Chondrocyte (in vitro differentiated cells): ENCODE measurements around the gene NARF. TPM values are rescaled to one million over a fixed set of nuclear protein-coding genes. Genes with fewer than 3 reads are reported as not detected.
A peak's percentile ranks its signal among the peaks of the same experiment; 100 is the strongest.

Experiments used
- DNase-seq: peaks from one replicate; pipeline ENCODE4 v3.0.0; 2021; ENCODE audit warnings: mixed read lengths, low spot score
- H3K27ac Mint-ChIP-seq: one replicate; pipeline ENCODE4 v1.8.0; 2021; ENCODE audit warnings: mild to moderate bottlenecking, moderate library complexity, mixed read lengths; ENCODE audit not compliant: unreplicated experiment
- H3K27me3 Mint-ChIP-seq: 2 replicates; pipeline ENCODE4 v1.8.0; 2021; ENCODE audit warnings: low read depth, mixed read lengths
- H3K36me3 Mint-ChIP-seq: 2 replicates; pipeline ENCODE4 v1.8.0; 2021; ENCODE audit warnings: low read depth, mixed read lengths
- H3K4me1 Mint-ChIP-seq: 2 replicates; pipeline ENCODE4 v1.8.0; 2021; ENCODE audit warnings: low read depth, mild to moderate bottlenecking, mixed read lengths
- H3K4me3 Mint-ChIP-seq: one replicate; pipeline ENCODE4 v1.8.0; 2021; ENCODE audit warnings: mild to moderate bottlenecking, moderate library complexity, mixed read lengths; ENCODE audit not compliant: unreplicated experiment
- H3K9me3 Mint-ChIP-seq: 2 replicates; pipeline ENCODE4 v1.8.0; 2021; ENCODE audit warnings: low read depth, mixed read lengths
- total RNA-seq: library from RNA; stranded (reverse); gene quantifications from 3 replicates; pipeline ENCODE4 v1.2.1, GENCODE V29; 2021
- TF ChIP-seq, protein P1 (sequence below): fragments of 200-600 bp; sonication (generic); IDR thresholded peaks from 2 replicates; pipeline ENCODE4 v1.5.0; 2021; ENCODE audit warnings: antibody characterized with exemption, mild to moderate bottlenecking, moderate library complexity

Gene NARF
- total RNA-seq, 1 donor from 2014 or later, result 68.9 TPM

DNA sequence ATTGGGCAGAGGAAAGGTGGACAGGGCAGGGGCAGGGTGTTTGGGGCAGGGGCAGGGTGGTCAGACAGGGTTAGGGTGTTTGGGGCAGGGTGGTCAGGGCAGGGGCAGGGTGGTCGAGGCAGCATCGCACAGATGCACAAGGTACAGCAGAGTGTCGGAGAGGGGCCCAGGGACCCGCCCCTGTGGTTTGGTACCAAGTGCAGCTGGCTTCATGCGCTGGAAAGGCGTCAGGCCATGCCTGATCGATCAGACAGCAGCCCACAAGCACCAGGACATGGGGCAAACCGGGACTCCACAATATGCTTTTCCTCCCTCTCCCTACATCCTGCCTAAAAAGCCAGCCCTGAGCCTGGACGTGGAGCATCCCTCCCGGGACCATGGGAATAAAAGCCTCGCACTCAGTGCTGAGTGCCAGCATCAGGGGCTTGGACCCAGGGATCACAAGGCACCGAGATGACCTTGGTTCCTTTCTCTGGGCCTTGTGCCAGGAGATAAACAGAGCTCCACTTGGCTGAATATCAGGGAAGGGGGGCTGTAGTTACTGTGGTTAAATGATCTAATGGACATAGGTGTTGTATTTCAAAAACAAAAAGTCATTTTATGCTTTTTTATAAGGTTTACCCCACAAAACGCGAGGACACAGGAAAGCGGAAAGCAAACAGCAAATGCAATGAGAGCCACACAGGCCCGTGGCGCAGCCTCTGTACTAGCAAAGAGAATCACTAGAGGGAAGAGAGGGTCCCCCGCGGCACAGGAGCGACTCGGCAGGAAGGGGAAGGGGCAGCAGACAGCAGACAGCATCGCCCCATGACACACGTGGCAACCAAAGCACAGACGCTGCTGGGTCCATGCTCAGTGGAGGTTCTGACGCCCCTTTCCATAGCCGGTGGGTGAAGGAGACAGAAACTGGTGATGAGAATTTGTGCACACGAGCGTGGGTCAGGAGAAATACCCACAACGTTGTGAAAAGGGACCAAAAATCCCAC is 45.7 kb upstream of the NARF start:
- no peak overlapping the region for H3K27ac Mint-ChIP-seq
- H3K9me3 Mint-ChIP-seq, result no peaks in the 10 kb centered on the region
- peaks cover 4% of the 10 kb centered on the region for H3K36me3 Mint-ChIP-seq
- TF ChIP-seq, protein P1, sequence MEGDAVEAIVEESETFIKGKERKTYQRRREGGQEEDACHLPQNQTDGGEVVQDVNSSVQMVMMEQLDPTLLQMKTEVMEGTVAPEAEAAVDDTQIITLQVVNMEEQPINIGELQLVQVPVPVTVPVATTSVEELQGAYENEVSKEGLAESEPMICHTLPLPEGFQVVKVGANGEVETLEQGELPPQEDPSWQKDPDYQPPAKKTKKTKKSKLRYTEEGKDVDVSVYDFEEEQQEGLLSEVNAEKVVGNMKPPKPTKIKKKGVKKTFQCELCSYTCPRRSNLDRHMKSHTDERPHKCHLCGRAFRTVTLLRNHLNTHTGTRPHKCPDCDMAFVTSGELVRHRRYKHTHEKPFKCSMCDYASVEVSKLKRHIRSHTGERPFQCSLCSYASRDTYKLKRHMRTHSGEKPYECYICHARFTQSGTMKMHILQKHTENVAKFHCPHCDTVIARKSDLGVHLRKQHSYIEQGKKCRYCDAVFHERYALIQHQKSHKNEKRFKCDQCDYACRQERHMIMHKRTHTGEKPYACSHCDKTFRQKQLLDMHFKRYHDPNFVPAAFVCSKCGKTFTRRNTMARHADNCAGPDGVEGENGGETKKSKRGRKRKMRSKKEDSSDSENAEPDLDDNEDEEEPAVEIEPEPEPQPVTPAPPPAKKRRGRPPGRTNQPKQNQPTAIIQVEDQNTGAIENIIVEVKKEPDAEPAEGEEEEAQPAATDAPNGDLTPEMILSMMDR, result no peak
- H3K4me1 Mint-ChIP-seq, result peaks cover 19% of the 10 kb centered on the region
- no peak overlapping the region for H3K4me3 Mint-ChIP-seq
- DNase-seq, result no peak
- H3K27me3 Mint-ChIP-seq, result no peaks in the 10 kb centered on the region

DNA sequence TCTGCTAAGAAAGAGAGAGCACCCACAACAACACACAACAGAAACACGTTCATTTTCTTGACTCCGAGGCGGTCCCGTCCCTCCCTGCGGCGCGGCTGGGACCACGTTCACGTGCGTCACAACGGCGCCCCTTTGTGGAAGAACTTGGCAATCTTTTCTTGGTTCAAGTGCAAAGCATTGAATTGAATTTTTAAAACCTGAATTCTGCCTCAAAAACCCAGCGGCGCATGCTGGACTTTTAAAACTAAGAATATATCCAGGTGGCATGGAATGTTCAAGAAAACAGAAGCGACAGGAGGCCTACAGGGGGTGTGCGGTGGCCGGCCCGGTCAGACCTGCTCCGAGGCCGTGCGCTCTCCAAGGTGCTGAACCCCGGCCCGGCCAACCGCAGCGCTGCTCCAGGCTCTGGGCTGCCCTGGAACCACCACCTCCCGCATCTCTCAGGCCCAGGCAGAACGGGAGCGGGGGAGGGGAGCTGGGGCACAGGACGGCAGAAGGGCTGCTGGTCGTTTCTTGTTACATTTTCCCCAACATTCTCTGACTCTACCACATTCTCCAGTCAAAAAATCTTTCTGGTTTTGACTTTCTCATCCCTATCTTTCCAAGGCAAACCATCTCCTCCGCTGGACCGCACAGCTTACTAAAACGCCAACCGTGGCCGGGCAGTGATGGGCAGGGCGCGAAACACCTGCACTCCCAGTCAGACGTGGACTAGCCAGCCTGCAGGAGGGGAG is 43.8 kb upstream of the NARF start:
- peak overlapping the region; percentile 33 for H3K4me3 Mint-ChIP-seq
- no peaks in the 10 kb centered on the region for H3K9me3 Mint-ChIP-seq
- H3K27me3 Mint-ChIP-seq, result no peaks in the 10 kb centered on the region
- TF ChIP-seq, protein P1, result peak; percentile 99
- DNase-seq, result no peak
- H3K4me1 Mint-ChIP-seq, result peaks cover 17% of the 10 kb centered on the region
- H3K27ac Mint-ChIP-seq, result no peak overlapping the region
- H3K36me3 Mint-ChIP-seq, result no peaks in the 10 kb centered on the region

DNA sequence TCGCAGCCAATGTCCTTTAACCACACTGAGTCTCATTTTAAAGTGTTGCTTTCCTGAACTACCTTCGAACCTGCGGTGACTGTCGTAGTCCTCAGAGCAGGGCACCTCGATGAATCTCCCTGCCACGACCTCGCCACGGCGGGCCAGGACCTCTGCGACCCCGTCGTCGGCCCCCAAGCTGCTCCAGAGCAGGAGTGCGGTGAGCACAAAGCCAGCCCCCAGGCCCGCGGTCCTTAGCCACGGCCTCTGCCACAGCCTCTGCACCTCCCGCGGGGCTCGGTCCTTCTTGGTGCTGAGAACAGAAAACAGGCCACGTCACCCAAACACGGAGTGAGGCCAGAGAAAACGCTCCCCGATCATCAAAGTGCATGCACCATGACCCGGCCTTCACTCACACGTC is 43.2 kb upstream of the NARF start:
- TF ChIP-seq, protein P1, result no peak
- no peak overlapping the region for H3K27ac Mint-ChIP-seq
- peaks cover 17% of the 10 kb centered on the region for H3K4me1 Mint-ChIP-seq
- H3K36me3 Mint-ChIP-seq, result no peaks in the 10 kb centered on the region
- H3K9me3 Mint-ChIP-seq, result no peaks in the 10 kb centered on the region
- DNase-seq, result no peak
- no peaks in the 10 kb centered on the region for H3K27me3 Mint-ChIP-seq
- H3K4me3 Mint-ChIP-seq, result no peak overlapping the region

DNA sequence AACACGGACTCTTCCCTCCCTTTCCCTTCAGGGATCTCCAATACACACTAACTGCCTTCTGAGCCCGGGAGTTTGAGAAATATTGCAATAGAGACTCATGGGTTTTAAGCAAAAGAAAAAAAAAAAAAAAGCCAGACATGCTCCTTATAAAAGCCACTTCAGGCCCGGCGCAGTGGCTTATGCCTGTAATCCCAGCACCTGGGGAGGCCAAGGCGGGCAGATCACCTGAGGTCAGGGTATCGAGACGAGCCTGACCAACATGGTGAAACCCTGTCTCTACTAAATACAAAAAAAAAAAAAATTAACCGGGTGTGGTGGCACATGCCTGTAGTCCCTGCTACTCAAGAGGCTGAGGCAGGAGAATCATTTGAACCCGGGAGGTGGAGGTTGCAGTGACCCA is 42.8 kb upstream of the NARF start:
- Mint-ChIP-seq H3K36me3 (no peaks in the 10 kb centered on the region), H3K27ac (no peak overlapping the region), H3K27me3 (no peaks in the 10 kb centered on the region), H3K4me1 (peaks cover 17% of the 10 kb centered on the region), H3K4me3 (no peak overlapping the region), H3K9me3 (no peaks in the 10 kb centered on the region)
- DNase-seq, result no peak
- TF ChIP-seq, protein P1, result no peak

DNA sequence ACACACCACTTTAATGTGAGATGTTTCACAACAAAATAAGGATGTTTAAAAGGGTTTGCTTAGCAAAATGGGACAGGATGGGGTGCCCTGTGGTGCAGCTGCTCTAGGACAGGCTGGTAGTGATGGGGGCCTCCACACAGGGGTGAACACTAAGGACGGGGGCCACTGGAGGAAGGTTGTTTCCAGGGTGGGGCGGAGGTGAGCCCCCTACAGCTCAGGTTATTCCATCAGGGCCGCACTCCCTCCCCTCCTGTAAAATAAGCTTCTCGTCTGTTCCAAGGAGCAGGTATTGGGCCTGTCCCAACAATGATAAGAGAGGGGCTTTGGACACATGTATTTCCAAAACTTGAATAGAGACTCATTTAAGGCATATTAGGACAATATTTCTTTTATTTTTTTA is 42.3 kb upstream of the NARF start:
- H3K4me3 Mint-ChIP-seq, result no peak overlapping the region
- H3K27me3 Mint-ChIP-seq, result no peaks in the 10 kb centered on the region
- H3K27ac Mint-ChIP-seq, result no peak overlapping the region
- no peaks in the 10 kb centered on the region for H3K36me3 Mint-ChIP-seq
- H3K9me3 Mint-ChIP-seq, result no peaks in the 10 kb centered on the region
- TF ChIP-seq, protein P1, result no peak
- peaks cover 17% of the 10 kb centered on the region for H3K4me1 Mint-ChIP-seq
- no peak for DNase-seq
